Osteoblast (primary cell): Measurements from ENCODE around the gene FRMD8. TPM values are rescaled to one million over a fixed set of nuclear protein-coding genes. Genes with fewer than 3 reads are reported as not detected.

Source experiments
- DNase-seq: peaks from one replicate; pipeline ENCODE4 v3.0.0; 2011; ENCODE audit warnings: low spot score, mixed read lengths; ENCODE audit not compliant: insufficient read length; ENCODE audit errors: missing footprints
- H2AFZ ChIP-seq: 2 replicates; pipeline ENCODE4 v1.6.0; 2011; ENCODE audit warnings: mild to moderate bottlenecking, low read length
- H3K27ac ChIP-seq: 2 replicates; pipeline ENCODE4 v1.5.1; 2011; ENCODE audit warnings: mild to moderate bottlenecking, low read depth, low read length, moderate library complexity
- H3K27me3 ChIP-seq: 2 replicates; pipeline ENCODE4 v1.6.0; 2012; ENCODE audit warnings: mild to moderate bottlenecking, control low read depth, inconsistent platforms, low read length, moderate library complexity; ENCODE audit not compliant: insufficient read depth
- H3K36me3 ChIP-seq: 2 replicates; pipeline ENCODE4 v1.5.1; 2011; ENCODE audit warnings: mild to moderate bottlenecking, low read length, control low read depth, moderate library complexity; ENCODE audit not compliant: insufficient read depth
- H3K4me1 ChIP-seq: 2 replicates; pipeline ENCODE4 v1.5.1; 2011; ENCODE audit warnings: mild to moderate bottlenecking, low read length, control low read depth, moderate library complexity; ENCODE audit not compliant: insufficient read depth
- H3K4me2 ChIP-seq: 2 replicates; pipeline ENCODE4 v1.6.0; 2011; ENCODE audit warnings: mild to moderate bottlenecking, low read length; ENCODE audit not compliant: insufficient read depth
- H3K4me3 ChIP-seq: fragments of 200-600 bp; sonication (generic); 3 replicates; pipeline ENCODE4 v1.5.1; 2012; ENCODE audit warnings: mild to moderate bottlenecking, low read length, inconsistent platforms; ENCODE audit not compliant: insufficient read depth
- H3K79me2 ChIP-seq: 2 replicates; pipeline ENCODE4 v1.6.0; 2012; ENCODE audit warnings: mild to moderate bottlenecking, low read length, control low read depth, inconsistent platforms; ENCODE audit not compliant: insufficient read depth
- H3K9me3 ChIP-seq: 2 replicates; pipeline ENCODE4 v1.5.1; 2011; ENCODE audit warnings: low read depth, low read length, control low read depth
- H4K20me1 ChIP-seq: 2 replicates; pipeline ENCODE4 v1.6.0; 2012; ENCODE audit warnings: mild to moderate bottlenecking, low read length, control low read depth; ENCODE audit not compliant: insufficient read depth
- total RNA-seq: library from RNA; depleted of rRNA; stranded (reverse); fragments of >200 nt; gene quantifications from 2 replicates; pipeline ENCODE4 v1.2.3, GENCODE V29; 2012
- TF ChIP-seq, protein P1 (sequence below): IDR thresholded peaks from 2 replicates; pipeline ENCODE4 v1.5.1; 2011; ENCODE audit warnings: mild to moderate bottlenecking, low read depth, low read length, moderate library complexity; ENCODE audit errors: extremely low read depth

FRMD8 gene
- total RNA-seq, 1 donor = 78.2 TPM

DNA sequence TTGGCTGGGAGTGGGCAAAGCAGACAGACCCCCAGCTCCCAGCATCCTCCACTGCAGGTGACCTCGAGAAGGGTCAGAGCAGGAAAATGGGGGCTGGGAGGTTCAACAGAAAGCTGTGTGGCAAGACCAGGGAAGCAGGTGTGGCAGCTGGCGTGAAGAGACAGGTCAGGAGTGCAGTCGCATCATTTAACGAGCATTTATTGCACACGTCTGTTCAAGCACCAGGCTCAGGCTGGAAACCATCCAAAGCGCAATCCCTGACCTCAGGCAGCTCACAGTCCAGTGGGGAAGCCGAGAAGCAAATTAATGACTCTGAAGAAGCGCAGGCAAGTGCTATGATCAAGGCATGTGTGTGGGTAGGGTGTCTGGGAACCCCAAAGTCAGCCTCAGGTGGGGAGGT is 11.4 kb upstream of the FRMD8 start:
- Histone ChIP-seq H3K36me3 (no peaks in the 10 kb centered on the region), H3K79me2 (no peaks in the 10 kb centered on the region), H3K27ac (no peak overlapping the region), H4K20me1 (no peaks in the 10 kb centered on the region), H3K27me3 (no peaks in the 10 kb centered on the region), H3K4me3 (no peak overlapping the region), H2AFZ (no peak overlapping the region), H3K4me1 (peaks cover 11% of the 10 kb centered on the region), H3K9me3 (no peaks in the 10 kb centered on the region), H3K4me2 (no peak overlapping the region)
- DNase-seq = no peak
- TF ChIP-seq, protein P1, sequence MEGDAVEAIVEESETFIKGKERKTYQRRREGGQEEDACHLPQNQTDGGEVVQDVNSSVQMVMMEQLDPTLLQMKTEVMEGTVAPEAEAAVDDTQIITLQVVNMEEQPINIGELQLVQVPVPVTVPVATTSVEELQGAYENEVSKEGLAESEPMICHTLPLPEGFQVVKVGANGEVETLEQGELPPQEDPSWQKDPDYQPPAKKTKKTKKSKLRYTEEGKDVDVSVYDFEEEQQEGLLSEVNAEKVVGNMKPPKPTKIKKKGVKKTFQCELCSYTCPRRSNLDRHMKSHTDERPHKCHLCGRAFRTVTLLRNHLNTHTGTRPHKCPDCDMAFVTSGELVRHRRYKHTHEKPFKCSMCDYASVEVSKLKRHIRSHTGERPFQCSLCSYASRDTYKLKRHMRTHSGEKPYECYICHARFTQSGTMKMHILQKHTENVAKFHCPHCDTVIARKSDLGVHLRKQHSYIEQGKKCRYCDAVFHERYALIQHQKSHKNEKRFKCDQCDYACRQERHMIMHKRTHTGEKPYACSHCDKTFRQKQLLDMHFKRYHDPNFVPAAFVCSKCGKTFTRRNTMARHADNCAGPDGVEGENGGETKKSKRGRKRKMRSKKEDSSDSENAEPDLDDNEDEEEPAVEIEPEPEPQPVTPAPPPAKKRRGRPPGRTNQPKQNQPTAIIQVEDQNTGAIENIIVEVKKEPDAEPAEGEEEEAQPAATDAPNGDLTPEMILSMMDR = no peak

DNA sequence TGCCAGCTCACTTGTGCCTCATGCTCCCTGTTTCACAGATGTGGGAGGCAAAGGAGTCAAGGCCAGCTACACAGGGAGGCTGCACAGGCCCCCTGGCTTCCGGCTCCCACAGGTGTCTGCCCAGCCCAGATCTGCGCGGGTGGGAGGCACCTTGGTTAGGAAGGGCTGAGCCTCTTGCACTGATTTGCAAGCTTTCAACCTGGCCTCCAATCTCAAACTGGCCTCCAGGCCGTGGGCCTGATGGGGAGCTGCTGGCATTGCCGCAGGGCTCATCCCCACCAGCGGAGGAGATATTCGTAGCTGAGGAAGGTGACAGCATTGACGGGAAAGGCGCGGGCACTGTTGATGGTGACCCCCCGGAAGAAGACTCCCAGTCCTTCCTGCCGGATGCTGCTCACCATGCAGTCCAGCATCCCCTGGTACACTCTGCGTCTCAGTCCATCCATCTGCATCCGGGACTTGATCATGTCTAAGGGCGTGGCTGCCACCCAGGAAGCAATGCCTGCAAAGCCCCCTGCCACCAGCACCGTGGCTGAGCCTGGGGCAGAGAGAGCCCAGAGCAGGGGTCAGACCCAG is 10.2 kb upstream of the FRMD8 start:
- Histone ChIP-seq H3K79me2 (no peaks in the 10 kb centered on the region), H3K4me1 (peaks cover 5% of the 10 kb centered on the region), H3K36me3 (no peaks in the 10 kb centered on the region), H4K20me1 (no peaks in the 10 kb centered on the region), H3K9me3 (no peaks in the 10 kb centered on the region), H3K4me2 (no peak overlapping the region), H3K27ac (no peak overlapping the region), H3K27me3 (no peaks in the 10 kb centered on the region), H3K4me3 (no peak overlapping the region), H2AFZ (no peak overlapping the region)
- TF ChIP-seq, protein P1 = no peak
- peak; percentile 30 for DNase-seq

DNA sequence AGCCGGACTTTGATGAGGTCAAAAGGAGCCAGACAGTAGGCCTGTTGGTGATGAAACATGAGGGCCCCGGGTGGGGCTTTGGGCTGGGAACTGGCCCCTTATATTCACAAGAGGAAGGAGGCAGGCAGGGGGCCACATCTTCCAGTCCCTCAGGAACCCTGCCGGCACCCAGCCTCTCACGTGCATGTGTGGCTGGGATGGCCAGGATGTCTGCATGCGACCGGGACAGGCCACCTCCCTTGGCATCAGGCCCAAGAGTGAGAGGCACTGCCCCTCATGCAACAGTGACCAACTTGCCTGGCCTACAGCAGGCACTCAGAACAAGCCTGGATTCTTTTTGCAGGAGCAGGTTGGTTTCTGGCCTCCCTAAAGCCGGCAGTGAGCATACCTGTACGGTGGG is 9.4 kb upstream of the FRMD8 start:
- Histone ChIP-seq H2AFZ (no peak overlapping the region), H3K36me3 (no peaks in the 10 kb centered on the region), H3K4me3 (no peak overlapping the region), H3K9me3 (no peaks in the 10 kb centered on the region), H3K4me2 (no peak overlapping the region), H3K27me3 (no peaks in the 10 kb centered on the region), H3K4me1 (peaks cover 6% of the 10 kb centered on the region), H3K27ac (no peak overlapping the region), H3K79me2 (no peaks in the 10 kb centered on the region), H4K20me1 (no peaks in the 10 kb centered on the region)
- peak; percentile 52 for DNase-seq
- TF ChIP-seq, protein P1 = no peak

DNA sequence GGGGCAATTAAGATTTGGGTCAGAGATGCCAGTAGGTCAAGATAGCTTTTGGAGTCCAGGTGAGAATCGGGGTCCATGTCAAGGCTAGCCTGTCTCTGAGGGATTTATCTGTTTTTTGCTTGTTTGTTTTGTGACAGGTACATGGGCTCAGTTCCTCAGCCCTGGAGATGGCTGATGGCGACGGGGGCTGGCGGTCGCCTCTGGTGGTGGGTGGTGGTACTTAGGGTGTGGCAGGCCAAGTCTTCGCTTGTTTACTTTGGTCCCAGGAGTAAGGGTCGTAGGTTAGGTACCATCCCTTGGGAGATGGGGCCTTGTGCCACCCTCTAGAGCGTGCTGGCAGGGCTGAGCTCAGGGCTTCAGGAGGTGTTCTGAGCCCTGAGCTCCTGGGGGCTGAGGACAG is 8.7 kb upstream of the FRMD8 start:
- no peaks in the 10 kb centered on the region for H4K20me1 ChIP-seq
- TF ChIP-seq, protein P1 = no peak
- H3K27me3 ChIP-seq = no peaks in the 10 kb centered on the region
- no peak overlapping the region for H3K4me3 ChIP-seq
- H3K4me2 ChIP-seq = no peak overlapping the region
- no peak overlapping the region for H3K27ac ChIP-seq
- no peak overlapping the region for H2AFZ ChIP-seq
- H3K36me3 ChIP-seq = no peaks in the 10 kb centered on the region
- H3K9me3 ChIP-seq = no peaks in the 10 kb centered on the region
- DNase-seq = peak; percentile 19
- H3K4me1 ChIP-seq = peaks cover 10% of the 10 kb centered on the region
- no peaks in the 10 kb centered on the region for H3K79me2 ChIP-seq
